Heart left ventricle (tissue), 13 donors: ENCODE results near the gene RELB.

Source experiments
- POLR2A ChIP-seq, 2 donors: fragments of 450-650 bp; IDR thresholded peaks; one replicate each; pipeline ENCODE4 v1.6.1; 2017; ENCODE audit warnings: antibody characterized with exemption in 2 of 2, mild to moderate bottlenecking in 2 of 2, moderate library complexity in 2 of 2
- TF ChIP-seq, protein P1 (sequence below), 12 donors: fragments of 200-600 bp; sonication (generic) in 4 of 12; IDR thresholded peaks; one replicate each; pipeline versions ENCODE4 v1.5.0 to v1.8.0; 2018 to 2022; ENCODE audit warnings: antibody characterized with exemption in 12 of 12, mild to moderate bottlenecking in 5 of 12
- donor health status: ischemic (EF 13 %, LVEDD 7.1; RV severe dilation, severe dysfunction).
- donor health status: DM: no; HTN: yes; CAD: no.
- donor health status: DM: no; HTN: no; CAD: no.
- donor health status: ischemic (EF 25% LVEDD 6.9; RV normal size, moderate dysfunction).
- donor health status: ischemic (EF 25% LVEDD 5.7; RV mildly dilated, moderate dysfunction).
- donor health status: ischemic (EF 35%, LVEDD 5.7; RV mildly dilated, moderate dysfunction).
- donor health status: nonischemic (EF 11% LVEDD 7.7; RV severe dilation, severe dysfunction).
- donor health status: DM: yes; HTN: yes; CAD: no.
- donor health status: PGD.
- donor health status: ischemic (EF 29% LVEDD 5.4; RV normal size, mild dysfunction).
- donor health status: nonischemic (EF 23%, LVEDD 6.1; RV moderate dilation, normal function).

DNA sequence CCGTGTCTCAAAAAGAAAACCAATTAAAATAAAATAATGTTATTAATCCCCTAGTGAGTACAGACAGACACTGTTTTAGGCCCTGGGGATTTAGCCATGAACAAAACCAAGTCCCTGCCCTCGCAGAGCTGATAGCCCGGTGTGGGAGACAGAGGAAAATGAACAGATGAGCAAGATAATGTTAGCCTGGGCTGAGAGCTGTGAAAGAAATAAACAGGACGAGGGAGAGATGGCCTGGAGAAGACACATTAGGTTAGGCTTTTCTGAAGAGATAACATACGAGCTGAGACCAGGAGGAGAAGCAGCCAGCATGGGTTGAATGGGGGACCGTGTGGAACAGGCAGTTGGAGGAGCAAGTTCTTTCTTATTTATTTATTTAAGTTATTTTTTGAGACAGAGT is 9.0 kb downstream of the RELB start:
- TF ChIP-seq, protein P1, sequence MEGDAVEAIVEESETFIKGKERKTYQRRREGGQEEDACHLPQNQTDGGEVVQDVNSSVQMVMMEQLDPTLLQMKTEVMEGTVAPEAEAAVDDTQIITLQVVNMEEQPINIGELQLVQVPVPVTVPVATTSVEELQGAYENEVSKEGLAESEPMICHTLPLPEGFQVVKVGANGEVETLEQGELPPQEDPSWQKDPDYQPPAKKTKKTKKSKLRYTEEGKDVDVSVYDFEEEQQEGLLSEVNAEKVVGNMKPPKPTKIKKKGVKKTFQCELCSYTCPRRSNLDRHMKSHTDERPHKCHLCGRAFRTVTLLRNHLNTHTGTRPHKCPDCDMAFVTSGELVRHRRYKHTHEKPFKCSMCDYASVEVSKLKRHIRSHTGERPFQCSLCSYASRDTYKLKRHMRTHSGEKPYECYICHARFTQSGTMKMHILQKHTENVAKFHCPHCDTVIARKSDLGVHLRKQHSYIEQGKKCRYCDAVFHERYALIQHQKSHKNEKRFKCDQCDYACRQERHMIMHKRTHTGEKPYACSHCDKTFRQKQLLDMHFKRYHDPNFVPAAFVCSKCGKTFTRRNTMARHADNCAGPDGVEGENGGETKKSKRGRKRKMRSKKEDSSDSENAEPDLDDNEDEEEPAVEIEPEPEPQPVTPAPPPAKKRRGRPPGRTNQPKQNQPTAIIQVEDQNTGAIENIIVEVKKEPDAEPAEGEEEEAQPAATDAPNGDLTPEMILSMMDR (IDR thresholded peaks at IDR 0.05): no peak
- TF ChIP-seq POLR2A (IDR thresholded peaks at IDR 0.05): no peak
